ENCODE data around the gene NACC1. TPM values are rescaled to one million over a fixed set of nuclear protein-coding genes. Genes with fewer than 3 reads are reported as not detected.

The NACC1 gene
- total and polyA plus RNA-seq, 2 donors (not counting 3 experiments of a cell fraction or from before 2014, with no cell fraction given): 97.6 to 120 TPM

GRCh38 chr19:13104848-13105711, 13.0 kb upstream of the NACC1 start:
- no TSS peak for BruUV-seq (replicated peaks)
- peak overlapping the region; percentile 28 for H3K9ac ChIP-seq (replicated peaks; ENCODE audit: extremely low read depth, insufficient read depth, low read length)
- no peaks in the 10 kb centered on the region for H4K20me1 ChIP-seq (replicated peaks; ENCODE audit: control insufficient read depth, extremely low read depth, insufficient read depth, low read length)
- peak overlapping the region; percentile 34 for H3K4me2 ChIP-seq (ENCODE audit: insufficient read depth, low read length)
- no peaks in the 10 kb centered on the region for H3K9me3 ChIP-seq (replicated peaks; ENCODE audit: control insufficient read depth, insufficient read depth, low read length)
- H3K79me2 ChIP-seq (ENCODE audit: control insufficient read depth, insufficient read depth, low read length): peaks cover 24% of the 10 kb centered on the region
- peaks cover 34% of the 10 kb centered on the region for H3K4me1 ChIP-seq (ENCODE audit: control insufficient read depth, extremely low read depth, insufficient read depth, low read length)
- no peak overlapping the region for H2AFZ ChIP-seq (ENCODE audit: low read depth, low read length)
- H3K27me3 ChIP-seq (ENCODE audit: control insufficient read depth in 2 of 2, insufficient read depth in 2 of 2, low read length in 2 of 2): no peaks in the 10 kb centered on the region
- CTCF ChIA-PET: interaction anchor here (0.8 to 3.6 kb wide), 9 partner anchors 9 to 140 kb away, joined by 3 to 24 read pairs (median 6); partner anchors contain the start of genes NACC1 and TRMT1
- TF ChIP-seq MYC (IDR thresholded peaks at IDR 0.05; ENCODE audit: low read depth, low read length) (no peak), POLR2AphosphoS5 (IDR thresholded peaks at IDR 0.05; ENCODE audit: insufficient read depth, low read depth, low read length) (no peak), GATA2 (IDR thresholded peaks at IDR 0.05; ENCODE audit: insufficient read depth, insufficient read length, low read depth, low read length) (no peak), JUN (IDR thresholded peaks at IDR 0.05; ENCODE audit: borderline replicate concordance, insufficient read depth, insufficient read length, low read depth) (no peak), POLR2A (IDR thresholded peaks at IDR 0.05; ENCODE audit: low read depth, low read length) (no peak)
- POLR2A ChIA-PET: interaction anchor here (3.2 kb wide), 1 partner anchor 11 kb away, joined by 6 read pairs; no protein-coding TSS in a partner anchor
- H3K36me3 ChIP-seq (ENCODE audit: control insufficient read depth in 2 of 2, extremely low read depth in 1 of 2, insufficient read depth in 2 of 2, low read length in 2 of 2): peaks cover under 1 to 12% of the 10 kb centered on the region in 2 experiments
- intact Hi-C loops (cut with micrococcal nuclease): loop anchor here (5.0 kb wide), 2 partner anchors 142 to 902 kb away; partner anchors contain the start of gene RFX1
- H3K27ac ChIP-seq (ENCODE audit: insufficient read depth, low read depth, low read length): peak overlapping the region; percentile 60
- no peaks in the 10 kb centered on the region for H3K9me1 ChIP-seq (replicated peaks; ENCODE audit: control insufficient read depth, extremely low read depth, insufficient read depth, low read length)
- FAIRE-seq: peak; percentile 63
- H3K4me3 ChIP-seq (replicated peaks in 1 of 3; ENCODE audit: insufficient read depth in 1 of 3, low read depth in 1 of 3, low read length in 3 of 3): no peak overlapping the region
- no peak for DNase-seq (ENCODE audit: low read depth, low spot score)
- dilution Hi-C loops (cut with MboI; ENCODE audit: extremely low pct_ligation_motif_present, low sequenced_read_pairs): no loop called here
